GM19238 (cell line): ENCODE data around the gene KLRC4.
"Not testable (repeated sequence)": the region's sequence is repeated elsewhere in the genome, so short reads cannot be mapped to it uniquely, and the experiment has no call there.

Experiments
- DNase-seq: peaks from one replicate; pipeline ENCODE4 v3.0.0; 2011; ENCODE audit warnings: low spot score; ENCODE audit not compliant: insufficient read length

Gene KLRC4

DNA sequence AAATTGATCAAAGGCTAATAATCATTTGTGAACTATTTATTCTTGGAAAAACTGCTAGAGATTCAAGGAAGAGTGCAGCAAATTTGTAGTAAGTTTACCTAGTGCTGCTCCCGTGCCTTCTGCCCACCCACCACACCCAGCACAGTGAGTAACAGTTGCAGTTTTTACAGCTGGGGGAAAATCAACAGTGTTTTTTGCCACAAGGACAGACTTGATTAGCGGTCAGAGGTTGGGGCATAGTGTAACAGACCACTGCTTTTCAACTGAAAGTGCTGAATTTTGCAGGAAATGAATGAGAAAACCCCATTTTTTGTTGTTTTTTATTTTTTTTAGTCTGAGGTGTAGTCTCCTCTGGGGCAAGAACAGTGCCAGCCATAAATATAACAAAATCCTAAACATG, 12.3 kb downstream of the KLRC4 start:
- DNase-seq = no peak

DNA sequence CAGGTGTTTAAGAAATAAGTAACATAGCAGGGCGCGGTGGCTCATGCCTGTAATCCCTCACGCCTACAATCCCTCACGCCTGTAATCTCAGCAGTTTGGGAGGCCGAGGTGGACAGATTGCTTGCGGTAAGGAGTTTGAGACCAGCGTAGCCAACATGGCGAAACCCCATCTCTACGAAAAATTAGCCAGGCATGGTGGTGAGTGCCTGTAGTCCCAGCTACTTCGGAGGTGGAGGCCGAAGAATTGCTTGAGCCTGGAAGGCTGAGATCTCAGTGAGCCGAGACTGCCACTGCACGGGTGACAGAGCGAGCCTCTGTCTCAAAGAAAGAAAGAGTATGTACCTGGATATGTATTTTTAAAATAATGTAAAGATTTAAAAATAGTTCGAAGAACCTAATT, 13.4 kb downstream of the KLRC4 start:
- DNase-seq = not testable (repeated sequence)

DNA sequence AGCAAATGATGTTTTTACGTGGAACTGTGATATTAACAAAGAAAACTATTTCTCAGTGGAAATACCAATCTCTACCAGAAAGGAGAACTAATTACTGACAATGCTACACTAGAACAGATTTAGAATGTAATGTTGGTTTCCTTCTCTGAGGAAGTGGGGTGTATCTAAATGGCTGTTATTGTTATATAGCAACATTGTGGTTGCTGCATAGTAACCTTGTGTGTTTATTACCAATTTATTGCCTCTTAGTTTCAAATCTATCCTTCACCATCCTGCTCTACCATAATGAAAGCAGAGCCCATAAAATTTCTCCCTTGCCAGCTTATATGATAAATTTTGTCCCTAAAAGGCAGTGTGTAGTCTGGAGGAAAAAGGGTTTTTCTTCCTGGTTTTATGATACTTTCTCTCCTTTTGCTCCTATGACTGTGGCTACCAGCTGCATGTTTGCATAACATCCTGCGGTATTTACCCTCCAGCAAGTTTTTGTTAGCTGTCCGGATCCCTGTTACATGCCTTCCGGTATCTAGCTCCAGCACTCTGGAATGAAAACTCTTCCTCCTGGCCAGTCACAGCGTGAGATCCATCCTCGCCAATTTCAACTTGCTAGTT, 14.1 kb downstream of the KLRC4 start:
- no peak for DNase-seq

DNA sequence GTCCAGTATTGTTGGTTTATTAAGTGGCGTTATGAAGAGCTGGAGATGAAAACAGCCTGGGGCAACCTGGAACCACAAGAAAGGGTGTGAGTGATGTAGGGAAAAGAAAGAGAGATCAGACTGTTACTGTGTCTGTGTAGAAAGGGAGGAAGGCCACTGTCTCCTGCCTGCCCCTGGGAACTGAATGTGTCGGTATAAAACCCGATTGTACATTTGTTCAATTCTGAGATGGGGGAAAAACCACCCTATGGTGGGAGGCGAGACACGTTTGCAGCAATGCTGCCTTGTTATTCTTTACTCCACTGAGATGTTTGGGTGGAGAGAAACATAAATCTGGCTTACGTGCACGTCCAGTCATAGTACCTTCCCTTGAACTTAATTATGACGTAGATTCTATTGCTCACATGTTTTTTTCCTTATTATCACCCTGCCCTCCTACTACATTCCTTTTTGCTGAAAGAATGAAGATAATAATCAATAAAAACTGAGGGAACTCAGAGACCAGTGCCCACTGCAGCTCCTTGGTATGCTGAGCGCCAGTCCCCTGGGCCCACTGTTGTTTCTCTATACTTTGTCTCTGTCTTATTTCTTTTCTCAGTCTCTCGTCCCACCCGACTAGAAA, 14.9 kb downstream of the KLRC4 start:
- DNase-seq = not testable (repeated sequence)

DNA sequence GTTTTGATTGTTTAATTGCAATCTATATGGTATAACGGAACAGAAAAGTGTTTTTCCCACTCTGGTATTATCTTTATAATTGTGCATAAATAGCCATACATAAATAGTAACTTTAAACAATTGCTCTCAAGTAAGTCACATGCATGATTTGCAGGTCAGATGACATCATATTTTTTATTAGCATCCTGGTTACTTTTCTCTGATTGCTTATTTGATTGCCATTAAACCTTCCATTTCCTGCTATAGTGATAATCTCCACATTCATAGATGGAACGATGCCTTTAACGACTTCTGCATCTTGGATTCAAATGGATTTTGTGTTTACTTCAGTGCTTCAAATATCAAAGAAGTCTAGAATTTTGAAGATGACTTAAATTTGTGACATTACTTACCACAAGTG, 16.3 kb downstream of the KLRC4 start:
- DNase-seq = no peak

DNA sequence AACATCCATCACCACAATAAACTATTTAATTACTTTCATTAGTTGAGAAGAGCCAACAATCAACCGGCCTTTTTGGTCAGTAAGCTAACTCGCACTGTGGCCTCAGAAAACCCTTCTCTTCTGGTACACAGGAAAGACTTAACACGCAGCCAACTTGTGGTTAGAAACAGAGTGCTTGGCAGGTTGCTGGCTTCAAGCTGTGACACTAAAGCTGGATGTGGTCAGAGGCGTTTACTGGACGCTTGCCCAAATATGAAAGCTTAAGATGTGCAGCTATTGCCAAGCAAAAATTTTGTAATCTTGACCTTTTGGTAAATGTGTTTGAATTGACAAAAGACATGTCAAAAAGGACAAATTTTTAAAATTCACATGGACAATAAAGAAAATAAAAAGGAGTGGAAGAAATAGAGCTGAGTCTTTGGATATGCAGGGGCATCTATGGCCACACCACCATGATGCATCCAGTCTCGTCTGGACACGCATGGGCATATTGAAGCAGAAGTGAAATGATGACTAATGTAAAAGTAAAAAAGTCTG, 17.1 kb downstream of the KLRC4 start:
- no peak for DNase-seq

DNA sequence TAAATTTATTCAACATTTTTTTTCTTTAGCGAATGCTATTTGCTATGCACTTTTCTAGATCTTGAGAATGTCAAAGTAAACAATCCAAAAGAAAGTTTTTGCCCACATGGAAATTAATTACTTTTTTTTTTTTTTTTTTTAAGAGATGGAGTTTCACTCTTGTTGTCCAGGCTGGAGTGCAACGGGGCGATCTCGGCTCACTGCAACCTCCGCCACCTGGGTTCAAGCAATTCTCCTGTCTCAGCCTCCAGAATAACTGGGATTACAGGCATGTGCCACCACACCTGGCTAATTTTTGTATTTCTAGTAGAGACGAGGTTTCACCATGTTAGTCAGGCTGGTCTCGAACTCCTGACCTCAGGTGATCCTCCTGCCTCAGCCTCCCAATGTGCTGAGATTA, 18.6 kb downstream of the KLRC4 start:
- not testable (repeated sequence) for DNase-seq

DNA sequence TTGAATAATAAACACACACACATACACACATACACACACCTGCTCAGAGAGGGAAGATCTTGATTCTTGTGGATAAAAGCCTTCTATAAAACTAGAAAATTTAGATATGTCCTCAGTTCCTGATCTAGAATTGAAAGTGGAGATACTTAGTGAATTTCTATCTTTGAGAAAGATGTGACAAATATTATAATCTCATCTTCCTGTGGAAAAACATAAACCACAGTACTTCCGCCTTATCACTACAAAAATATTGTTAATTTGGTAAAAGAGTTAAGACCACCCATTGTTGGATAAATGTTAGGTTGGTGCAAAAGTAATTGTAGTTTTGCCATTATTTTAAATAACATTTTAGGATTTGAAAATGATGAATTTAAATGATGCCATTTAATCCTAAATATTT, 19.7 kb downstream of the KLRC4 start, which contains the start of gene KLRK1:
KLRK1 (minus strand) TSS at position 138 of the 400 bp plus-strand sequence. CDS start 1,231 bp downstream, outside the sequence.
- DNase-seq = no peak

DNA sequence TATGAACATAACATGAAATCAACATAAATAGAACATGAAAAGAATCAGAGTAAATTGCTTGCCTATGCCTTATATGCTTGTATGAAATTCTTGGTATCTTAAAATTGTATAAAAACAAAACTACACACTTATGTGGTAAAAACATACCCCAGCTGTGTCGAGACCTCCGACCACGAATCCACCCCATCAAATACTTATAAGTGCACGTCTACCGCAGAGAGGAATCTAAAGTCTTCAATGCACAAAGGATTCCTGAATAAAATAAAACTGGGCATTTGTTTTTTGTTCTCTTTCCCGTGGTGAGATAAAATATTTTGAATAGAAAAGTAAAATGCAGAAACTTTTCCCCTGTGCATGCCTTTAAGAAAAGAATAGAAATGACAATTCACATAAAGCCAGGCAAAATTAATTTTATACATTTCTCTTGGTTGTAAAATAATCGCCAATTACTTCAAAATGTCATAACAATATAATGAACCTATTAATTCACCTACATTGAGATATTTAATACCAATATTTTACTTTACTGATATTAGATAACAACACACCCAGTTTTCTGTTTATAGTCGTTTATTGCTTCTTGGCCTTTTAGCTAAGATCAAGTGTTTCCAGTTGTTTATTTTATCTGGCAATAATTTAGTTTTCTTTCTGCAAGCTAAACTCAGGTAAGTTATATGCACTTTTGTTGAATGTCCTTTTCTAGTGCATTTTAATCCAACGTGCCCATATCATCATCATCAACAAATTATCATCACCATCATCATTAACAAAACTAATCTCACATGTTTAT, 20.7 kb downstream of the KLRC4 start:
- DNase-seq = no peak

DNA sequence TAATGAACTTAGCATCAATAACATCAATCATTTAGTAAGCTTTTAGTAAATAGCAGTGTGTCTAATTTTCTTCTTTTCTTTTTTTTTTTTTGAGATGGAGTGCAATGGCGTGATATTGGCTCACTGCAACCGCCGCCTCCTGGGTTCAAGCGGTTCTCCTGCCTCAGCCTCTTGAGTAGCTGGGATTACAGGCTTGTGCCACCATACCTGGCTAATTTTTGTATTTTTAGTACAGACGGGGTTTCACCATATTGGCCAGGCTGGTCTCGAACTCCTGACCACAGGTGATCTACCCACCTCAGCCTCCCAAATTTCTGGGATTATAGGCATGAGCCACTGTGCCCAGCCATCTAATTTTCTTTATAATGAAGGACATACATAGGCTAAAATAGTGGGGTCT, 22.1 kb downstream of the KLRC4 start:
- not testable (repeated sequence) for DNase-seq

DNA sequence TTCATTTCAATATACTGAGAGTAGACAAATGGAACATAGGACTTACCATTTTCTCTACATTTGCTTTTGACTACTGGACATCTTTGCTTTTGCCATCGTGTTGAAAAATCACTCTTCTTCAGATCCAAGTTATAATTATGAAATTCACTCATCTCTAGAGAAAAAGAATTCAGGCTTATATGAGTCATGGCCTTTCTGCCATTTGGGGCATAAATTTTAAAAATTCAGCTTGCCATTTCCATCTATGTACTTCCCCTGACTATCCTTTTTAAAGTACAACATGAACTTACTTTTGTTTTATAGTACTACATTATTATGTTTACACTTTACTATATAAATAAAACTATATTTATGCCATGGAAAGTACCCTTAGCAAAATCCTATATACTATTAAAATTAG, 22.7 kb downstream of the KLRC4 start:
- DNase-seq = no peak

DNA sequence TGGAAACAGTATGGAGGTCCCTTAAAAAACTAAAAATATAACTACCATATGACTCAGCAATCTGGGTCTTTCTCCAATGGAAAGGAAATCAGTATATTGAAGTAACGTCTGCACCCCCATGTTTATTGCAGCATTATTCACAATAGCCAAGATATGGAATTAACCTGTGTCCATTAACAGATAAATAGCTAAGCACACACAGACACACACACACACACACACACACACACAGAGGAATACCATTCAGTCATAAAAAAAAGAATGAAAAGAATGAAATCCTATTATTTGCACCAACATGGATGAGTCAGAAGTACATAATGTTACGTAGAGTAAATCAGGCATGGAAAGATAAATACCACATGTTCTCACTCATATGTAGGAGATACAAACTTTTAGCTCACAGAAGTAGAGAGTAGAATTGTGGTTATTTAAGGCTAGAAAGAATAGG, 24.4 kb downstream of the KLRC4 start:
- no peak for DNase-seq

DNA sequence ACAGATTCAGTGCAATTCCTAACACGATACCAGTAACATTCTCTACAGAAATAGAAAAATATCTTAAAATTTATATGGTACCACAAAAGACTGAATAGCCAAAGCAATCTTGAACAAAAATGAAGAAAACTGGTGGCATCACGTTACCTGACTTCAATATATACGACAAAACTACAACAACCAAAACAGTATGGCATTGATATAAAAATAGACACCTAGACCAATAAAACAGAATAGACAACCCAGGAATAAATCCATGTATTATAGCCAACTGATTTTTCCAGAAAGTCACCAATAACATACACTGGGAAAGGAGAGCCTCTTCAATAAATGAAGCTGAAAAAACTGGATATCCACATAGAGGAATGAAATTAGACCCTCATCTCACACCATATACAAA, 25.4 kb downstream of the KLRC4 start:
- no peak for DNase-seq

DNA sequence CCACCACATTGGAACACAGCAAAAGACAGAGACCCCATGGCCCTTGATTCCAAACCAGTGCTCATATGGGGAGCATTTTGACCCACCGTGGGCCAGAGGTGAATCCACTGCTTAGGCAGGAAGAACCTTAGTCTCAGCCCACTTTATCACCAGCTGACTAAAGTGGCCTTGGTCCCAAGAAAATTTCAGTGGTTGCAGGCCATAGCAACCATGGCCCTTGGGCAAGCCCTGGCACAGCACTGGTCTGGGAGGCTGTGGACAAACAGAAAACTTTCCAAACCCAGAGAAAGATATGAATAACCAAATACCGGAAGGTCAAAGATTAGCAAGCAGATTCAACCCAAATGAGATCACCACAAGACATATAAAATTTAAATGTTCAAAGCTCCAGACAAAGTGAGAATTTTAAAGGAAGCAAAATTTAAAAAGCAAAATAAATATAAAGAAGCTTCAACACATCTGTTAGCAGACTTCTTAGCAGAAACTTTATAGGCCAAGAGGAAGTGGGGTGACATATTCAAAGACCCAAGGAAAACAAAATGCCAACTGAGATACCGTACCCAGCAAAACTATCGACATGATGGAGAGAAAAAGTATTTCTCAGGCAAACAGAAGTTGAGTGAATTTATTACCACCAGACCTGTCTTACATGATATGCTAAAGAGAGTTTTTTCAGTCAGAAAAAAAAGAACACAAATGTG, 27.5 kb downstream of the KLRC4 start:
- no peak for DNase-seq

DNA sequence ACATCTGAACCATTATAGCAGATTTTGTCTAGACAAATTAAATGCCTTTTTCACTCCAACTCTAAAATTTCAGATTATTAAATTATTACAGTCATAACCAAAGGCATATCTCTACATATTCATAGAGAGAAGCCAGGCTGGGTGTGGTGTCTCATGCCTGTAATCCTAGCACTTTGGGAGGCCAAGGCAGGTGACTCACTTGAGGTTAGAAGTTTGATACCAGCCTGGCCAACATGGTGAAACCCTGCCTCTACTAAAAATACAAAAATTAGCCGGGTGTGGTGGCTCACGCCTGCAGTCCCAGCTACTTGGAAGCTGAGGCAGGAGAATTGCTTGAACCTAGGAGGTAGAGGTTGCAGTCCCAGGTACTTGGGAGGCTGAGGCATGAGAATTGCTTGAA, 30.8 kb downstream of the KLRC4 start:
- not testable (repeated sequence) for DNase-seq

DNA sequence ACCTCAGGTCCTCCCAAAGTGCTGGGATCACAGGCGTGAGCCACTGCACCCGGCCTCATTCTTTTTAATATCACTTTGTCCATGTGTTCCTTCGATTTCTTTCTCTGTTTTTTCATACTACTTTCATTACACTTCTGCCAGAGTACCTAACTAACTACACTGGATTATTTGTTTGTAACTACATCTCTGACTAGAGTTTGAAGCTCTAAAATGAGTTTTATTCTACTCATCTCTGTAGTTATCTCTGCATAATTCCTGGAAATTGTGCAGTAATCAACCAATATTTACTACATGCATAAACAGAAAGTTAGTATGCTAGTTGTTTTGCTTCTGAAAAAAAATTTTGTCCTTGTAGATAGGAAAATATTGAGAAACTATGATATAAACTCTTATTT, 34.9 kb downstream of the KLRC4 start:
- no peak for DNase-seq

DNA sequence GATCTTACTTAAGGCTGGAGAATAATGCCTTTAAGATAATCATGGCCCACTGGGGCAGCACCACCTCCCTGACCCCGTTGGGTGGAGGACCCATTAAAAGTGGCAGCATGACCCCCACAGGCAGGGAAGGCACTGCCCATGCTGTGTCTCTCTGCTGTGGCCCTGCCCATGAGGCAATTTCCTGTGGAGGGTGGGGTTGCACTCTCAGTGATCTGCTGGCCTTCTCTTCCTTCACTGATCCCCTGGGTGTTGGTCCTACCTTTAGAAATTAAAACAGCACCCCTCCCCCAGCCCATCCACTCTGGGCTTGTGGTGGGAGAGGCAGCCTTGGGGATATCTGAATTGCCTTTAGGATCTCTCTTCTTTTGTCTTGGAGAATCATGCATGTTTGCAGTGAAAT, 37.0 kb downstream of the KLRC4 start:
- DNase-seq = no peak

DNA sequence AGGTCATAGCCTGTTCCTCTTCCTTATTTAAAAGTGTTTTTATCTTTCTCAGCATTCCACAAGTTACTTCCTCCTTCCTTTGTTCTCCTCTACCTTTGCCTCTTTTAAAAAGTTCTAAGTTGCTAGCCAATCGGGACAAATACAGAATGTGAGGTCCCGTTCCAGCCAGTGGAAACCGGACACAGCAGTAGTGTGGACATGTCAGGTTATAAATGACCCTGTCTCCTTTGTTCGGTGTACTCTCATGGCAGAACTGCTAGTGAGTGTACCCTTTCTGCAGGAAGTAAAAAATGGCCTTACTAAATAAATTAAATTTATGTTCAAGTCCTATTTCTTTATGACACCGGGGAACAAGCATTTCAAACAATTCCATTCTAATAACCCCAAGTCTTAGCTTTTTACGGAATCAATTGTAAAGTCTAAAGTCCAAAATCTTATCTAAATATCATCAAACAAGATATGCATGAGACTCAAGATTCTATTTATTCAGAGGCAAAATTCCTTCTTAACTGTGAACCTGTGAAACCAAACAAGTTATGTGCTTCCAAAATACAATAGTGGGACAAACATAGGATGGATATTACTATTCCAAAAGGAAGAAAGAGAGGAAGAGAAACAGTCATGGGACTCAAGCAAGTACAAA, 37.5 kb downstream of the KLRC4 start:
- DNase-seq = not testable (repeated sequence)

DNA sequence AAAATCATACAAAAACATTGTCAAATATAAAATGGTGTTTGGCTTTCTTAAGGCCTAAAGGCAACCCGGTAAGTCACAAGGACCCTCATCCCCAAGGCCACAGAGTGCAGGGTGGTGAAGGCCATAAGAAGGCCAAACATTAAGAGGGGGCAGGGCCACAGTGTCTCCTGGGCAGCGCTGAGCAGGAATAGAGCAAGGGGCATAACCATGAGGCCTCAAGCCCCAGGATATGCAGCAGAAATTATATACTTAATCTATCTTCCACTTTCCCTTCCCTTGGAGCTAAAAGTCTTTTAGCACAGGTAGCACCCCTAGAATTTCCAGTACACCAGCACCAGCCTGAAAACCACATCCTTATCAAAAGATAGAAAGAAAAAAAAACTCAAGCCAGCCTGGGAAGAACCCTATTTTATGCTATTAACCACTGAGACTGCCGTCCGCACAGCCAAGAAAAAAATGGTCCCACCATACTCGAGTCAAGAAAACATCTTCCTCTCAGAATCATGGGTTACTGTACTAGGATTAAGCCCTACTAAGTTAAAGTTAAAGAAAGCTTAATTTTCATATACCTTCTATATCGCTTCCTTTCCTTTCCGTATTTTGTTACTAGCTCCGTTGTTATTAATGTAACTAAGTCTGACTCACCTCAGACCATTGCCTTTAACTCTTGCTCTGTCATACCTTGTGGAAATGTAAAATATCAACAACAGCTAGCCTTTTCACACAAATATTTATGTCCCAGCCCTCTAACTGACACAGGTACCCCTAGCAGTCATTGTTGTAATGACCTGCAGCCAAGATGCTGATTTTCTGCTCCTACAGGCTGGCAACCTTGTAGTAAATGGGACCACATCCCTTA, 39.8 kb downstream of the KLRC4 start:
- DNase-seq = no peak
